ENCODE results near the gene PATJ.

- TF ChIP-seq POLR2AphosphoS5 (IDR thresholded peaks at IDR 0.05; ENCODE audit: borderline replicate concordance, low read depth, low read length) (no peak), EZH2 (IDR thresholded peaks at IDR 0.05) (no peak), FOXP2 (optimal IDR thresholded peaks at IDR 0.05; ENCODE audit: control extremely low read depth, extremely low read length, insufficient read depth) (no peak)
Measured at GRCh38 chr1:61961009-61961408, 218.7 kb downstream of the PATJ start.
